Germinal center (tissue), 1 donor: ENCODE measurements around the gene ZFAND3.

Source experiments
- DNase-seq: peaks from one replicate; pipeline ENCODE4 v3.0.0; 2012; ENCODE audit warnings: mixed read lengths, low spot score

Gene ZFAND3

DNA sequence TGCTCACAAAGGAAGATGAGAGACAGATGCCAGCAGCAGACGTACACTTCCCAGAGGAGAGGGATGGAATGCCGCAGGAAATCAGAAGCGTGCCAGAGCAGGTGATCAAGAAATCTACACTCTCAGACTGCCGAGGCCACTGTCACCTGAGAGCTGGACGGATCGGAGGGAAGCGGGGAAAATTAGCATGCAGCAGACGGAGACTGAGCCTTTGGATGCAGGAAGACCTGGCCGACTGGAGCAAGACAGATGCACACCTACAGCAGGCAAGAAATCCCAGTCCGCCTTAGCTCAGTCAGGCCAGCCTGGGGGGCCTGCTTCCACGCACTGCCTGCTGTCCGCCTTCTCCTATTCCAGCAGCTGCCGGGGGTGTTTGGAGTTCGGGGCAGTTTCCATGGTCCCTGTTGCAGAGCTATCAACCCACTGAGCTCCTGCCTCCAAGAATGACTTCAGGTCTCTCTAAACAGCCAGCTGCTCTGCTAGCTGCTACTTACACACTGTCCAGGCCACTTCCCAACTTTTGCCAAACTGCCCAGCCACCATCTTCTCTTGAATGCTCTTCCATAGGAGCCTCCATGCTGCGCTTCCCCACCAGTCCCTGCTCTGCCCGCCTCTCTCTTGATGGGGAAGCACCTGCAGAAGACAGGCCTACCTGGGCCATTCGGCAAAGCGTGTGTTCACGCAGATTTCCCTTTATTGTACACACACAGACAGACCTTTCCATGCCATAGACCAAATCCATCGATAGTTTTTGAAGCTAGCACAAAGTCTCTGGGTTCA lies 368.5 kb downstream of the ZFAND3 start:
- no peak for DNase-seq

DNA sequence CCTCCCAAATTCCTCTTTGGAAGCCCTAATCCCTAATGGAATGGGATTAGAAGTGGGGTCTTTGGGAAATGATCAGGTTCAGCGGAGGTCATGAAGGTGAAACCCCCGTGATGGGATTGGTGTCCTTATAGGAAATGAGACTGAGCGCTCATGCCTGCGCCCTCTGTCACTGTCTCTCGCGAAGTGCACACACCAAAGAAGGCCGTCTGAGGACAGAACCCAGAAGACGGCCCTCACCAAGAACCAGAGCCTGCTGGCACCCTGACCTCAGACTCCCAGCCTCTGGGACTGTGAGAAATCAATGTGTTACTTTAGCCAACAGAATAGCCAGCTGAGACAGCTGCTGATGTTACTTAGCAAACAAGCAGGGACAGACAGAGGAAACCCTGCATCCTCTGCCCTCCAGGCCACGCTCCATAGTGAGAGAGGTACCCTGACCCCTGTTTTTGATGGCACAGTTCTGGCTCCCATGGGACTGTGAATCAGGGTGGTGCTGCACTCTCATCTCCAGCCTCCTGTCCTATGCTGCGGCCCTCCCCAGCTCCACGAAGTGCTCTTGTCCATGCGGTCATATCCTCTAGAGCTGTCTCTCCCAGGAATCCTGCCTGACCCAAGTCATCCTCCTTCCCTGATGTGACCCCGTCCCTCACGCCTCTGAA lies 369.3 kb downstream of the ZFAND3 start:
- no peak for DNase-seq

DNA sequence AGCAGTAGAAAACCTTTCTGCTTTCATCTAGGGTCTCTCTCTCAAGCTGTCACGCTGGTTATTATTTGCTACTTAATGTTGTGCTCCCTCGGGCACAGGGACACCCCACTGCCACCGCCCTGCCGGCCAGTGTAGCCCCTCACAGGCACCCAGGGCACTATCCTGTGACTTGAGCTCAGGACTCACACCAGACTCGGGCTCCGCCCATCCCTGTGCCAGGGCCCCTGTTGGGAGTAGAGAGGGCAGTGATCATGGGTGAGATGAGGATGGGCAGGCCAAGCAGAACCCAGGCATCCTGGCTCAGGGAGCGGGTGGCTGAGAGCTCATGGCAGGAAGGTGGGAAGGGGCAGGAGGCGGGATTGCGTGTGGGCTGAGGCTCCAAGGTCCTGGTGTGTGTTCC lies 371.9 kb downstream of the ZFAND3 start:
- DNase-seq, result no peak

DNA sequence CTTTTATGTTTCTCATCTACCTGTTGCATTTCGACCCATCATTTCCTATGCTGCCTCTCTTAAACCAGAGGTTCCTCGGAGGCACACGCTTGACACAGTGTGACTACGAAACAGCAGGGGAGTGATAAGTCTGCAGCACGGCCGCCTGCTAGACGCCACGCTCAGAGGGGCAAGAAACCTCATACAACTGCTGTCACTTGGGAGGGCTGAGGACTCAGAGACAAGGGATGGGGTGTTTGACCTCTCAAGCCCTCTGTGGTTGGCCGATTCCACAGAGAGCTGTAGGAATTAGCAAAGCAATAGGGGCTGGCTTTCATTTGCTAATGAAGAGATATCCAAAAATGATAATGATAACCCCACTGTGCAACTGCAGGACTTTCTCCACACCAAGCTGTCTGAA lies 372.5 kb downstream of the ZFAND3 start:
- no peak for DNase-seq

DNA sequence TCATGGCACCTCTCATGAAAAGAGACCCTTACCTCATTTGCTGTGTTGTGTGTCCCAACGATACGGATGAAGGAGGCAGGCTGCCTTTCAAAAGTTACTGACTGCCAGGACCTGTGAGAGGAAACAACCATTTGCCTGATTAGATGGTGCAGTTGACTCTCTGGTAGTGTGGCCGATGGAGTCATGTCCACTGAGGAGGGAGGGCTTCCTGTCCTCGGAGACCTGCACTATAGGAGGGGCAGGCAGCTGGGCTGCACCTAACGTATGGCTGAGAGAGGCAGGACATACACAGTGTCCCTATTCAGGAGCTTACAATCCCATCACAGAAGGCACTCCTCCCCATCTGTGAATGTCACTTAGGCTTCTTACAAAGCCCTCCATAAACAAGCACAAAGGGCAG lies 373.0 kb downstream of the ZFAND3 start:
- no peak for DNase-seq

DNA sequence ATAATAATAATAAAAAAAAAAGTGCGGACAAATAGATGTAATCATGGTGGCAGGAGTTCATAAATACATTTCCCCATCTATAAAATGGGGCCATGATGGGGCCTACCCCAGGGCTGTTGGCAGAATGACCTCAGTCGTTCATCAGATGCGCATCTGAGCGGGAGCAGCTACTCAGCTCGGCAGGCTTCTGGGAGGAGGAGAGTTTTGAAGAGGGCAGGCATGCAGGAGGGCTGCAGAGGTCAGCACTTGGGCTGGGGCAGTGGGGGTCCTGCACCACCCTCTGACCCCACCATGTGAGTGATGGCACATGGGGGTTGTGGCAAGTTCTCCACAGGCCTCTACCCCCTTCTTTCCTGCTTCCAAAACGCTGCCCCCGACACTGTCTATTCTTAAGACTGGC lies 373.5 kb downstream of the ZFAND3 start:
- DNase-seq, result no peak

DNA sequence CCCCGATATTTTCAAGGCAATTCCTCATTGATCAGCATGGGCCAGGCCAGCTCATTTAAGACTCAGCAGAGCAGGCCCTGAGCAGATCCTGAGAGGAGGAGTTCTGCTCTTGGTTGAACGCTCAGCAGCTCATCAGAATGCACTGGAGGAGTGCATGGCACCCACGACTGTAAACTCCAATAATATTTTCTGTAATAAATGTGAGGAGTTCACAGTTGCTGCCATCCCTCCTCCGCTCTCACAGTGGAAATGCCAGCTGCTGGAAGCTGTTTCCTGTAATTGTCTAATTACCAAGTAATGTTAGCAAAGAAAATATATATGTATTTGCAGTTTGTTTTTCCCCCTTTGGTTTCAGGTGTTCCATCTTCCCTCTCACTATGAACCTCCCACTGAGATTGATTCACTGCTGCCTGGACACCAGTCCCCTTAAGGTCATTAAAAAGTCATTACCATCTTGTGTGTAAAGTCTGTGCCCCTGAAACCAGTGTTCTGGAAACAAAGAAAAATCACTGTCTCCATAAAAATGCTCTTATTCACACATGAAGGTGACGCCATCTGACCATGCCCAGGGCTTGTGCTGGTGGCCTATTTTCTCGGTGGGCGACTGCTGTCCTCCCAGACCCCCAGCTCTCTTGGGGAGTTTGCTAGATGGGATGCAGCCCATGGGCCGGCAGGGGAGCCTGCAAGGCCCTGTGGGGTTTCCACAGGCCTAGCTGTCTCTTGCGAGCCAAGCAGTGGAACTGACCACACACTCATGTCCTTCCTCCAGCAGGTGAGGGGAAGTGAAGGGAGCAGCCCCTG lies 374.2 kb downstream of the ZFAND3 start:
- DNase-seq, result no peak

DNA sequence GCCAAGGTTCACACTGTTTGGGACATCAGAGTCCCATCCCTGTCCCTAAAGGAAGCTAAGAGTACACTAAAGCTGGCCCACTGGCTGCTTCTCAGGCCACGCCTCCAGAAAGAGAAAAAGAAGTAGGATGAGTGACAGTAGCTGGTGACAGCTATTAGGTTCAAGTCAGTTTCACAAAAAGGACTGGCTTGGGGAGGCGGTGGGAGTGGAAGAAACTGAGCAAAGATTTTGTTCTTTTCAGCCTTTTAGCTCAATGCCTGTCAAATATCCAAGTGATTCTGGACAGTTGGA lies 374.7 kb downstream of the ZFAND3 start:
- no peak for DNase-seq

DNA sequence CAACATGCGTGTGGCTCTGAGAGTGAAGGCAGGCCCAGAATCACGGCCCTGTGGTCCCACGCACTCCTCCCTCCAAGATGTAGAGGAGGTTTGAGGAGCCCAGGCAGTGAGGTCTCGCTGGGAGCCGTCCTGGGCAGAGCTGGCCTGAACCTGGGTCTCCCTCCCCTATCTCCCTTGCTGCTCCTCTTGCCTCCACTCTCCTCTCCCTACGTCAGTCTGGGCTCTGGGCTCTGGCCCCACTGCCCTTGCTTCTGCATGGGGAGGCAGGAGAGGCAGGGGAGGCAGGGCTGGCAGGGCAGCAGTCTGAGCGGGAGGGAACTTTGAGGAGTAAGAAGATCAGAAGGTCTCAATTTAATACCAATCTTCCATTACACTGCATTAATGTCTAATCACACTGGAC lies 375.1 kb downstream of the ZFAND3 start:
- DNase-seq, result no peak

DNA sequence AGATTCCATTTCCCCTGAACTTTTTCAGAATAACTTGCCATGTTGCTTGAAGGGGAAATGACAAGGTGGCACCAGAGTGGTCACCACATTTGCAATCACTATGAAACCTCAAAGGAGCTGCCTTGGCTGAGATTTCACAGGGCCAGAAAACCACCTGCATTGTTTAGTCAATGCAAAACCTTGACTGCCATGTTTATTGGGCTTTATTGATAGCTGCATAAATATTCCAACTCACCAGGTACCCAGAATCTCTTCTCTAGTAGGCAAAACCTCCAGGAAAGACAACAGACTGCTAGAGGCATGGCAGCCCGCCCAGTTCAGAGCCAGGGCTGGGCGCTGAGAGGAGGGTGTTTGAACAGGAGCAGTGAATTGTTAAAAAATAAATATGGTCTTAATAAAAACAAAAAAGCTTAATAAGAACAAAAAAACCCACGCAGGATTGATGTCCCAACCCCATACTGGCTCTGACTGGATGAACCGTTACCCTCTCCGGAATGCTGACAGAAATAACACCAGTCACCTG lies 375.6 kb downstream of the ZFAND3 start:
- DNase-seq, result no peak

DNA sequence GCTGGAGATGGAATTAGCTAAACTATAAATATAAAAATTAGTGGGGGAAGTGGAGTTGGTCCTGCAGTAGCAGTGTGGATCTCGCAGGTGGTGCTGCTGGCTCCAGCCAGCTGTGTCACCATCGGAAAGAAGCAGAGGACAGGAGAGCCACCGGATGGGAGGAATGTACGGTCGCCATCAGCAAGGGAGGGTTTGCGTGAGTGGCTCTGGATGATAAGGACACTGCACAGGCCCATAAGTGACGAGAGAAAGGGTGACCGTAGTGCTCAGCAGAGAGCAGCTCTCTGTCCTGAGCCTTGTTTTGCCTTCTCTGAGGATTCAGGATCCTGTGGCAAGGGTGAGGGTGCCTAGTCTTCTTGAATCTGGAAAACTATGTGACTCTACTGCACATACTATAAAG lies 378.7 kb downstream of the ZFAND3 start:
- DNase-seq, result no peak
